ENCODE measurements around the gene CBLN1. TPM values are rescaled to one million over a fixed set of nuclear protein-coding genes. Genes with fewer than 3 reads are reported as not detected.

The CBLN1 gene
- total RNA-seq, 1 experiment from 2014 or later, result 5.6 TPM

DNA sequence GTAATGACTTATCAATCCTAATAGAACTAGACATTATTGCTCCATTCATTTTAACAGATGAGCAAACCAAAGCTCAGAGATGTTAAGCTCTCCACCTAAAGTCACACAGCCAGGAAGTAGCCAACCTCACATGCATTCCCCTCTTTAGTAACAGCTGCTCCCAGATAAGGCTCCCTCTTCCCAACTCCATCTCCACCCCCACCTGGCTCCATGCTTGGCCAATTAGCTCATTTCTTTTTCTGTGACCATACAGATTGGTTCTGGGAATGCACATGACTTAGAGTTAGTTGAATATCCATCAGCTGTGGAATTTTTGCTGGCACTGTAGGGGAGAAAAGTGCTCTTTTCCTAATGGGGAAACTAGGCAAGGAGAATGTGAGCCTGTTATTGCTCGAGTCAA lies 13.0 kb downstream of the CBLN1 start:
- Mint-ChIP-seq H3K36me3 (no peaks in the 10 kb centered on the region), H3K4me1 (0 out of 2 replicates have a peak, but pooled peaks cover 2% of the 10 kb centered on the region), H3K27me3 (ENCODE audit: low read depth) (peaks cover 24% of the 10 kb centered on the region), H3K27ac (no peak overlapping the region), H3K9me3 (peaks cover 9% of the 10 kb centered on the region), H3K4me3 (no peak overlapping the region)
- POLR2A ChIA-PET, result no interaction called here
- TF ChIP-seq, protein P1, sequence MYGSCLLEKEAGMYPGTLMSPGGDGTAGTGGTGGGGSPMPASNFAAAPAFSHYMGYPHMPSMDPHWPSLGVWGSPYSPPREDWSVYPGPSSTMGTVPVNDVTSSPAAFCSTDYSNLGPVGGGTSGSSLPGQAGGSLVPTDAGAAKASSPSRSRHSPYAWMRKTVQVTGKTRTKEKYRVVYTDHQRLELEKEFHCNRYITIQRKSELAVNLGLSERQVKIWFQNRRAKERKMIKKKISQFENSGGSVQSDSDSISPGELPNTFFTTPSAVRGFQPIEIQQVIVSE (CRISPR knock-in tag; IDR thresholded peaks at IDR 0.05; ENCODE audit: borderline replicate concordance), result no peak
- DNase-seq (ENCODE audit: low spot score) (no peak), ATAC-seq (no peak)
- CTCF ChIA-PET, result interaction anchor here (1.6 kb wide), 1 partner anchor 80 kb away, joined by 4 read pairs; no protein-coding TSS in a partner anchor

DNA sequence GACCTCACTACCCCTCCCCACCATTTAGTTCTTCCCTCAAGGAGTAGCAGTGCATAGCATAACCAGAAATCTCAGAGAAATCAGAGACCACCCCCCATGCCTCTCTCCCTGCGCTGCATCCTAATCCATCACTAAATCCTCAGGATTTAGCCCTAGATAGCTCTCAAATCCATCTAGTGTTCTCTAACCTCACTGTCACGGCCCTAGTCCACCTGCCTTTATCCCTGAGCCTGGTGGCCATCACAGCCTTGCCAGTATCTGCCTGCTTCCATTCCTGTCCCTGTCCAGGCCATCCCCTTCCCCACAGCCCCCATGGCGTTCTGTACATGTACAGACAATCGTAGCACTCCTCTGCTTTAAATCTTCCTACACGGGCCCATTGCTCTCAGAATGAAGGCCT lies 19.1 kb downstream of the CBLN1 start:
- Mint-ChIP-seq H3K27ac (no peak overlapping the region), H3K27me3 (ENCODE audit: low read depth) (no peaks in the 10 kb centered on the region; the same call in none of the 2 replicates), H3K4me3 (no peak overlapping the region), H3K9me3 (peaks cover under 1% of the 10 kb centered on the region), H3K36me3 (no peaks in the 10 kb centered on the region), H3K4me1 (peaks cover 11% of the 10 kb centered on the region)
- POLR2A ChIA-PET, result no interaction called here
- DNase-seq (ENCODE audit: low spot score) (no peak), ATAC-seq (no peak)
- CTCF ChIA-PET, result no interaction called here
- TF ChIP-seq, protein P2, sequence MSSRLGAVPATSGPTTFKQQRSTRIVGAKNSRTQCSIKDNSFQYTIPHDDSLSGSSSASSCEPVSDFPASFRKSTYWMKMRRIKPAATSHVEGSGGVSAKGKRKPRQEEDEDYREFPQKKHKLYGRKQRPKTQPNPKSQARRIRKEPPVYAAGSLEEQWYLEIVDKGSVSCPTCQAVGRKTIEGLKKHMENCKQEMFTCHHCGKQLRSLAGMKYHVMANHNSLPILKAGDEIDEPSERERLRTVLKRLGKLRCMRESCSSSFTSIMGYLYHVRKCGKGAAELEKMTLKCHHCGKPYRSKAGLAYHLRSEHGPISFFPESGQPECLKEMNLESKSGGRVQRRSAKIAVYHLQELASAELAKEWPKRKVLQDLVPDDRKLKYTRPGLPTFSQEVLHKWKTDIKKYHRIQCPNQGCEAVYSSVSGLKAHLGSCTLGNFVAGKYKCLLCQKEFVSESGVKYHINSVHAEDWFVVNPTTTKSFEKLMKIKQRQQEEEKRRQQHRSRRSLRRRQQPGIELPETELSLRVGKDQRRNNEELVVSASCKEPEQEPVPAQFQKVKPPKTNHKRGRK (CRISPR knock-in tag; IDR thresholded peaks at IDR 0.05; ENCODE audit: borderline replicate concordance), result no peak
- no peak for TF ChIP-seq CBFB (CRISPR knock-in tag; IDR thresholded peaks at IDR 0.05; ENCODE audit: low read depth)
- TF ChIP-seq, protein P3, sequence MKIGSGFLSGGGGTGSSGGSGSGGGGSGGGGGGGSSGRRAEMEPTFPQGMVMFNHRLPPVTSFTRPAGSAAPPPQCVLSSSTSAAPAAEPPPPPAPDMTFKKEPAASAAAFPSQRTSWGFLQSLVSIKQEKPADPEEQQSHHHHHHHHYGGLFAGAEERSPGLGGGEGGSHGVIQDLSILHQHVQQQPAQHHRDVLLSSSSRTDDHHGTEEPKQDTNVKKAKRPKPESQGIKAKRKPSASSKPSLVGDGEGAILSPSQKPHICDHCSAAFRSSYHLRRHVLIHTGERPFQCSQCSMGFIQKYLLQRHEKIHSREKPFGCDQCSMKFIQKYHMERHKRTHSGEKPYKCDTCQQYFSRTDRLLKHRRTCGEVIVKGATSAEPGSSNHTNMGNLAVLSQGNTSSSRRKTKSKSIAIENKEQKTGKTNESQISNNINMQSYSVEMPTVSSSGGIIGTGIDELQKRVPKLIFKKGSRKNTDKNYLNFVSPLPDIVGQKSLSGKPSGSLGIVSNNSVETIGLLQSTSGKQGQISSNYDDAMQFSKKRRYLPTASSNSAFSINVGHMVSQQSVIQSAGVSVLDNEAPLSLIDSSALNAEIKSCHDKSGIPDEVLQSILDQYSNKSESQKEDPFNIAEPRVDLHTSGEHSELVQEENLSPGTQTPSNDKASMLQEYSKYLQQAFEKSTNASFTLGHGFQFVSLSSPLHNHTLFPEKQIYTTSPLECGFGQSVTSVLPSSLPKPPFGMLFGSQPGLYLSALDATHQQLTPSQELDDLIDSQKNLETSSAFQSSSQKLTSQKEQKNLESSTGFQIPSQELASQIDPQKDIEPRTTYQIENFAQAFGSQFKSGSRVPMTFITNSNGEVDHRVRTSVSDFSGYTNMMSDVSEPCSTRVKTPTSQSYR (CRISPR knock-in tag; IDR thresholded peaks at IDR 0.05), result no peak
- TF ChIP-seq NFE2L1 (CRISPR knock-in tag; IDR thresholded peaks at IDR 0.05), result no peak
- no peak for TF ChIP-seq ZBTB21 (CRISPR knock-in tag; IDR thresholded peaks at IDR 0.05; ENCODE audit: borderline replicate concordance)
- TF ChIP-seq, protein P4, sequence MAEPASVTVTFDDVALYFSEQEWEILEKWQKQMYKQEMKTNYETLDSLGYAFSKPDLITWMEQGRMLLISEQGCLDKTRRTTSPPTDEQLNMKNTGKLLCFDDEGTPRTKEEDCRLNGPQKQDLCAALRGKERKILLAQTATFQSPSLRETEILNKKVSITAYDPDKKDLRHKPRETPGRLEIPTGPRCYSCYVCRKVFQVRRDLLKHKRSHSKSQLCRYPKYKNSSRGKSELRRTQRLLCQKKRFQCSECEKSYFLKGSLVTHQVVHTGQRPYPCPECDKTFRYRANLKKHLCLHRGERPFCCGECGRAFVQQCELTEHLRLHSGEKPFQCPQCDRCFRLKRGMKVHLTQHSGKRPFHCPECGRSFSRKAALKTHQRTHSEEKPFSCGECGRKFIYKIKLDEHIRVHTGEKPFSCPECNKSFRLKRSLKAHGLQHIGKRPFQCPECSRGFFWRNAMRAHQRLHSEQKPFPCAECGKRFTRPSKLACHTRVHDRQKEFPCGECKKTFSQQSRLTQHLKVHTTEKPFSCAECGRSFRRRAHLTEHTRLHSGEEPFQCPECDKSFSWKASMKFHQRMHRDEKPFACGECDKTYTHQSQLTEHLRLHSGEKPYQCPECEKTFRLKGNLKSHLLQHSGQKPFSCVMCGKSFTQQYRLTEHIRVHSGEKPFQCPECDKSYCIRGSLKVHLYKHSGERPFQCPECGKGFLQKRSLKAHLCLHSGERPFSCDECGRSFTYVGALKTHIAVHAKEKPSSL (CRISPR knock-in tag; conservative IDR thresholded peaks at IDR 0.05), result no peak
- no peak for TF ChIP-seq ZNF232 (CRISPR knock-in tag; IDR thresholded peaks at IDR 0.05)
- TF ChIP-seq, protein P5, sequence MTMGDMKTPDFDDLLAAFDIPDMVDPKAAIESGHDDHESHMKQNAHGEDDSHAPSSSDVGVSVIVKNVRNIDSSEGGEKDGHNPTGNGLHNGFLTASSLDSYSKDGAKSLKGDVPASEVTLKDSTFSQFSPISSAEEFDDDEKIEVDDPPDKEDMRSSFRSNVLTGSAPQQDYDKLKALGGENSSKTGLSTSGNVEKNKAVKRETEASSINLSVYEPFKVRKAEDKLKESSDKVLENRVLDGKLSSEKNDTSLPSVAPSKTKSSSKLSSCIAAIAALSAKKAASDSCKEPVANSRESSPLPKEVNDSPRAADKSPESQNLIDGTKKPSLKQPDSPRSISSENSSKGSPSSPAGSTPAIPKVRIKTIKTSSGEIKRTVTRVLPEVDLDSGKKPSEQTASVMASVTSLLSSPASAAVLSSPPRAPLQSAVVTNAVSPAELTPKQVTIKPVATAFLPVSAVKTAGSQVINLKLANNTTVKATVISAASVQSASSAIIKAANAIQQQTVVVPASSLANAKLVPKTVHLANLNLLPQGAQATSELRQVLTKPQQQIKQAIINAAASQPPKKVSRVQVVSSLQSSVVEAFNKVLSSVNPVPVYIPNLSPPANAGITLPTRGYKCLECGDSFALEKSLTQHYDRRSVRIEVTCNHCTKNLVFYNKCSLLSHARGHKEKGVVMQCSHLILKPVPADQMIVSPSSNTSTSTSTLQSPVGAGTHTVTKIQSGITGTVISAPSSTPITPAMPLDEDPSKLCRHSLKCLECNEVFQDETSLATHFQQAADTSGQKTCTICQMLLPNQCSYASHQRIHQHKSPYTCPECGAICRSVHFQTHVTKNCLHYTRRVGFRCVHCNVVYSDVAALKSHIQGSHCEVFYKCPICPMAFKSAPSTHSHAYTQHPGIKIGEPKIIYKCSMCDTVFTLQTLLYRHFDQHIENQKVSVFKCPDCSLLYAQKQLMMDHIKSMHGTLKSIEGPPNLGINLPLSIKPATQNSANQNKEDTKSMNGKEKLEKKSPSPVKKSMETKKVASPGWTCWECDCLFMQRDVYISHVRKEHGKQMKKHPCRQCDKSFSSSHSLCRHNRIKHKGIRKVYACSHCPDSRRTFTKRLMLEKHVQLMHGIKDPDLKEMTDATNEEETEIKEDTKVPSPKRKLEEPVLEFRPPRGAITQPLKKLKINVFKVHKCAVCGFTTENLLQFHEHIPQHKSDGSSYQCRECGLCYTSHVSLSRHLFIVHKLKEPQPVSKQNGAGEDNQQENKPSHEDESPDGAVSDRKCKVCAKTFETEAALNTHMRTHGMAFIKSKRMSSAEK (CRISPR knock-in tag; IDR thresholded peaks at IDR 0.05; ENCODE audit: borderline replicate concordance), result no peak
- TF ChIP-seq, protein P6, sequence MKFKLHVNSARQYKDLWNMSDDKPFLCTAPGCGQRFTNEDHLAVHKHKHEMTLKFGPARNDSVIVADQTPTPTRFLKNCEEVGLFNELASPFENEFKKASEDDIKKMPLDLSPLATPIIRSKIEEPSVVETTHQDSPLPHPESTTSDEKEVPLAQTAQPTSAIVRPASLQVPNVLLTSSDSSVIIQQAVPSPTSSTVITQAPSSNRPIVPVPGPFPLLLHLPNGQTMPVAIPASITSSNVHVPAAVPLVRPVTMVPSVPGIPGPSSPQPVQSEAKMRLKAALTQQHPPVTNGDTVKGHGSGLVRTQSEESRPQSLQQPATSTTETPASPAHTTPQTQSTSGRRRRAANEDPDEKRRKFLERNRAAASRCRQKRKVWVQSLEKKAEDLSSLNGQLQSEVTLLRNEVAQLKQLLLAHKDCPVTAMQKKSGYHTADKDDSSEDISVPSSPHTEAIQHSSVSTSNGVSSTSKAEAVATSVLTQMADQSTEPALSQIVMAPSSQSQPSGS (CRISPR knock-in tag; IDR thresholded peaks at IDR 0.05; ENCODE audit: borderline replicate concordance, low read depth), result no peak
- TF ChIP-seq, protein P7, sequence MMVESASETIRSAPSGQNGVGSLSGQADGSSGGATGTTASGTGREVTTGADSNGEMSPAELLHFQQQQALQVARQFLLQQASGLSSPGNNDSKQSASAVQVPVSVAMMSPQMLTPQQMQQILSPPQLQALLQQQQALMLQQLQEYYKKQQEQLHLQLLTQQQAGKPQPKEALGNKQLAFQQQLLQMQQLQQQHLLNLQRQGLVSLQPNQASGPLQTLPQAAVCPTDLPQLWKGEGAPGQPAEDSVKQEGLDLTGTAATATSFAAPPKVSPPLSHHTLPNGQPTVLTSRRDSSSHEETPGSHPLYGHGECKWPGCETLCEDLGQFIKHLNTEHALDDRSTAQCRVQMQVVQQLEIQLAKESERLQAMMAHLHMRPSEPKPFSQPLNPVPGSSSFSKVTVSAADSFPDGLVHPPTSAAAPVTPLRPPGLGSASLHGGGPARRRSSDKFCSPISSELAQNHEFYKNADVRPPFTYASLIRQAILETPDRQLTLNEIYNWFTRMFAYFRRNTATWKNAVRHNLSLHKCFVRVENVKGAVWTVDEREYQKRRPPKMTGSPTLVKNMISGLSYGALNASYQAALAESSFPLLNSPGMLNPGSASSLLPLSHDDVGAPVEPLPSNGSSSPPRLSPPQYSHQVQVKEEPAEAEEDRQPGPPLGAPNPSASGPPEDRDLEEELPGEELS (CRISPR knock-in tag; IDR thresholded peaks at IDR 0.05), result no peak
- TF ChIP-seq, protein P8, sequence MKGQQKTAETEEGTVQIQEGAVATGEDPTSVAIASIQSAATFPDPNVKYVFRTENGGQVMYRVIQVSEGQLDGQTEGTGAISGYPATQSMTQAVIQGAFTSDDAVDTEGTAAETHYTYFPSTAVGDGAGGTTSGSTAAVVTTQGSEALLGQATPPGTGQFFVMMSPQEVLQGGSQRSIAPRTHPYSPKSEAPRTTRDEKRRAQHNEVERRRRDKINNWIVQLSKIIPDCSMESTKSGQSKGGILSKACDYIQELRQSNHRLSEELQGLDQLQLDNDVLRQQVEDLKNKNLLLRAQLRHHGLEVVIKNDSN (CRISPR knock-in tag; IDR thresholded peaks at IDR 0.05), result no peak
- no peak for TF ChIP-seq HMGA2 (CRISPR knock-in tag; IDR thresholded peaks at IDR 0.05)
- no peak for TF ChIP-seq FOXK1 (CRISPR knock-in tag; IDR thresholded peaks at IDR 0.05)
- TF ChIP-seq, protein P9, sequence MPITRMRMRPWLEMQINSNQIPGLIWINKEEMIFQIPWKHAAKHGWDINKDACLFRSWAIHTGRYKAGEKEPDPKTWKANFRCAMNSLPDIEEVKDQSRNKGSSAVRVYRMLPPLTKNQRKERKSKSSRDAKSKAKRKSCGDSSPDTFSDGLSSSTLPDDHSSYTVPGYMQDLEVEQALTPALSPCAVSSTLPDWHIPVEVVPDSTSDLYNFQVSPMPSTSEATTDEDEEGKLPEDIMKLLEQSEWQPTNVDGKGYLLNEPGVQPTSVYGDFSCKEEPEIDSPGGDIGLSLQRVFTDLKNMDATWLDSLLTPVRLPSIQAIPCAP (CRISPR knock-in tag; IDR thresholded peaks at IDR 0.05), result no peak

Data from WTC11 (cell line).